Frontal cortex (tissue), 4 donors: Measurements from ENCODE around the gene BARX1. TPM values are rescaled to one million over a fixed set of nuclear protein-coding genes. Genes with fewer than 3 reads are reported as not detected.
"Not testable (repeated sequence)": the region's sequence is repeated elsewhere in the genome, so short reads cannot be mapped to it uniquely, and the experiment has no call there.

ENCODE experiments used
- DNase-seq, 2 donors: peaks; one replicate each; pipeline ENCODE4 v3.0.0; 2012; ENCODE audit warnings: low spot score in 2 of 2
- FAIRE-seq: peaks from 2 replicates; lab custom pipeline; 2012; peaks lifted over from hg19 to GRCh38; lab: Jason Lieb, UNC
- total RNA-seq: library from RNA; depleted of rRNA; stranded (reverse); fragments of >200 nt; gene quantifications from one replicate; pipeline ENCODE4 v1.2.3, GENCODE V29; 2014
- donor health status: control.
- donor health status: control.
- donor health status: control.

The BARX1 gene
- total RNA-seq = not detected

- FAIRE-seq (no peak), DNase-seq (peak in 1 of 2 donors; percentile 44)
Observed at GRCh38 chr9:93955111-93955980, at the start of gene BARX1. BARX1 (minus strand) TSS chr9:93955355; CDS start chr9:93955146, 209 bp downstream.

DNA sequence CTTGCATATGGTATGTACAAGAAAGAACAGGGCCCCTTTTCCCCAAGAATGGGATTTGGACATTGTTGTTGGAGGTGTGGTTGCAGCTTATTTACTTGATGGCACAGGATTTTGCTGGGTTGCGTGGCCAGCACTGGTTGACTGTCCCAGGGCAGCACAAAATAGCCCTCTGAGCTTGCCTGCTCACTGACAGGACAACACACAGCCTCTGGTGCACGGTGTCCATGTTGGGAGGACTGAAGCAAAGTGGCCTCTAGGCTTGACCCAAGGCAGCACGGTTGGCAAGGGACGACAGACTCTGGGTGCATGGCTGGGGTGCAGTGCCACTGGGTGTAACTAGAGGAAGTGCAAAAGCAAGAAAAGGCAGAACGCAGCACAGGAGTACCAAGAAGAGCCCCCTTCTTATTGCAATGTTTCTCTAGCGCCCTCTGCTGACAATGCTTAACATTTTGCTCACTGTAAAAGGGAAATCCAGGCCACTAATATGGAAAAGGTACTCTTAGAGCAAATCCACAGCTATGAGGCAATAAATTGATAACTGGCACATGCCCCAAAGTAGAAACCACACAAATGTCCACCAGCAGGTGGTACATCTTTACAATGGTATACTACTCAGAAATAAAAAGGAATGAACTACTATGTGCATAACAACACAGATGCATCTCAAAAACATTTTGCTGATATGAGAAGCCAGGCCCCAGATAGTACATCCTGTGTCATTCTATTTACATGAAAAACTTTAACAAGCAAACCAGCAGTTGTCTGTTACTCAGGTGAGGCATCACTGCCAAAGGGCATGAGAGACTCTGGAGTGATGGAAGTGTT lies 47.4 kb upstream of the BARX1 start:
- no peak for DNase-seq
- FAIRE-seq = no peak

DNA sequence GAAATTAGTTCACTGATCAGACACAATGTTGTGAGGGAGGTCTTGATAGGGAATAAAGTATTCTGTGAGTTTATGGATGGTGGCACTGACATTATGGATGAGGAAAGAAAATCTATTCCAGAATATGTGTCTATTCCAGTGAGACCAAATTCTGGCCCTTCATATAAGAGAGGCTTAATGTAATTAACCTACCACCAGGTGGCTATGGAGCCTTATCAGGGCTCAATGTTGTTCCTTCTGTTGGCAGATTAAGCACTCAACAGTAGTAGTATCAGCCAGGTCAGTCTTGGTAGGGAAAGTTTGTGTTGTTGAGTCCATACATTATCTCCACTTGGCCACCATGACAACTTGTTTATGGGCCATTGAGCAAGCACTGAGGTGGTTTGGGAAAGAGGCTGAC lies 41.7 kb upstream of the BARX1 start:
- no peak for FAIRE-seq
- DNase-seq = no peak

- DNase-seq (no peak), FAIRE-seq (no peak)
Observed at GRCh38 chr9:93996367-93996766, 41.2 kb upstream of the BARX1 start.

- DNase-seq (no peak), FAIRE-seq (no peak)
Observed at GRCh38 chr9:93994545-93994944, 39.4 kb upstream of the BARX1 start.

DNA sequence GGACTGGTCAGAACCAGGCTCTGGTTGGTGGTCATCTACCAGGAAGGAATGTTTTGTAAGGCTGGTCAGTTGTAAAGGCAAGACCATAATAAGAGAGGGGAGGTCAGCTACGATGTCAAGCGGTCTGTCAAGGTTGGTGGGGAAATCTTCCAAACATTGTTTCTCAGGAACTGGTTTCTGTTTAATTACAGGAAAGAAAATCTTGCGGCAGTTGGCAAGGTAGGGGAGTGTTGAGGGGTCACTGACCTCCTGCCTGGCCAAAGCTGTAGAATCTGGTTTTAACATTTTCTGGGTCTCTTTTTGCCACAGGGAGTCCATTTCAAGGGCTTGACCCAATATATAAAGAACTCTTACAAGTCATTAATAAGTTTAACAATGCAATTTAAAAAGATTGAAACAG lies 39.0 kb upstream of the BARX1 start:
- no peak for FAIRE-seq

GRCh38 chr9:93992830-93993229 lies 37.7 kb upstream of the BARX1 start:
- FAIRE-seq = no peak

More for the DNA sequence above, 39.0 kb upstream of the BARX1 start:
- no peak for DNase-seq

DNA sequence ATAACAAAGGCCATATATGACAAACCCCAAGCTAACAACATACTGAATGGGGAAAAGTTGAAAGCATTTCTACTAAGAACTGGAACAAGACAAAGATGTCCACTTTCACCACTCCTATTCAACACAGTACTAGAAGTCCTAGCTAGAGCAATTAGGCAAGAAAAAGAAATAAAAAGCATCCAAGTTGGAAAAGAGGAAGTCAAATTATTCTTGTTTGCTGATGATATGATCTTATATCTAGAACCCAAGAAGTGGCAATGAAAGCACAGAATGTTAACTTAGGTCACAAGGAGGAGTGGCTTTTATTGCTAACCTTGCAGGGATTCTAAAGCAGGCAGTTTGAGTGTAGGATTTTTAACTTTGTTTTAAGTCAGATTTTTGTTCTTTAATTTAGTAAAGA lies 35.3 kb upstream of the BARX1 start:
- DNase-seq (no peak), FAIRE-seq (no peak)

More at GRCh38 chr9:93992830-93993229, 37.7 kb upstream of the BARX1 start:
- DNase-seq = no peak

DNA sequence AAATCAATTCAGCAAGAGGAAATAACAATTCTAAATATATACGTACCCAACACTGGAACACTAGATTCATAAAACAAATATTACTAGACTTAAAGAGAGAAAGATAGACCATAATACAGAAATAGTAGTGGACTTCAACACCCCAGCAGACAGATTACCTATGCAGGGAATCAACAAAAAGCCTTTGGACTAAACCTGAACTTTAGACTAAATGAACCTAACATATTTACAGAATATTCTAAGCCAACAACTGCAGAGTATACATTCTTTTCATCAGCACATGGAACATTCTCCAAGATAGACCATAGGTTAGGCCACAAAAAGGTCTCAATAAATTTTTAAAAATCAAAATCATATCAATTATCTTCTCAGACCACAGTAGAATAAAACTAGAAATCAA lies 32.9 kb upstream of the BARX1 start:
- DNase-seq = no peak
- FAIRE-seq = no peak

DNA sequence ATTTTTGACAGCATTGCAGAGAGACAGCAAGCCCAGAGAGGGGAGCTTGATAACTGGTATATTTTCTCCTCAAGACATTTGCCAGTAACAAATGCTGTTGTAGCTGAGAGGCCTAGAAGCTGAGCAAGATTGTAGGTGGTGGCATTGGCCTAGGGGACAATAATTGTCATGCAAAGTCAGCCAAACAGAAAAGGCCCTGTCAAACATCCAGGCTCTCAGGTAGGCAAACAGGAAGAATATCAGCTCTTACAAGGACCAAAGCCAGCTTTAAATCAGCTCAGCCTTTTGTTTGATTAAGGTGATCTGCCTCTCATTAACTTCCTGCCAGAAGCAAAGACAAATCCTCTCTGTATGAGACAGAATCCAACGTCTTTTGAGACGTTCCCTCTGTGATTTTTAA lies 29.7 kb upstream of the BARX1 start:
- FAIRE-seq (no peak), DNase-seq (no peak)

- DNase-seq (no peak), FAIRE-seq (no peak)
Observed at GRCh38 chr9:93983875-93984274, 28.7 kb upstream of the BARX1 start.

GRCh38 chr9:93979721-93980120 lies 24.6 kb upstream of the BARX1 start:
- no peak for DNase-seq
- no peak for FAIRE-seq

DNA sequence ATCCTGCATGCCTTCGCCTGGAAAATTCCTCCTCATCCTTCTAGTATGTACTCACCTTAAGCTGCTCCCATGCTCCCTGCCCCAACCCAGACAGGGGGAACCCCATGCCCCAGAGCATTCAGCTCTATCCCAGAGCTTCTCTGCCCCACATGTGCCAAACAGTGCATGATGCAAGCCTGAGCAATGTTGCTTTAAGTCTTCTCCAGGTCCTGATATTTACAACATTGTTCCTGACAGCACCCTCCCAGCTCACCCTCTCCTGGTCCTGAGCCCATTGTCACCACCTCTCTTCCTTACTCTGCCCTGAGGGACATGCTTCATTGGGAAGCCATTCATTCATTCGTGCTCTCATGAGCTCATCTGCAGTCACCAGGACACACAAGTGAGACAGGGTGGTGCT lies 23.4 kb upstream of the BARX1 start:
- FAIRE-seq = no peak
- DNase-seq = no peak

DNA sequence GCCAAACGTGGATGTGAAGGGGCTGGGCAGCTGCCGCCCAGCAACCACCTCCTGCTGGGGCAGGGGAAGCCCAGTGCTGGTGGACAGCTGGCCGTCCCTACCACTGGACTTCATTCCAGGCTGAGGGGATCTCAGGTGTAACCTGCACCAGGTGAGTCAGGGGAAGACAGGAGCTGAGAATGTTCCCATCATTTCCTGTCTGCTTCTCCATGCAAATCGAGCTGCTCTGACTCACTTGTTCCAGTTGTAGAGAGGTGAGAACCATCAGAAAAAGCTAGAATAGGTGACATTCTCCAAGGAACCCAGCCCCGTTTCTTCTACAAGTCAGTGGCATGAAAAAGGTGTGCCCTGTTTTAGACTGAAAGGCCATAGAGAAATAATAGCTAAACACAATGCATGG lies 21.8 kb upstream of the BARX1 start:
- DNase-seq (no peak), FAIRE-seq (no peak)

DNA sequence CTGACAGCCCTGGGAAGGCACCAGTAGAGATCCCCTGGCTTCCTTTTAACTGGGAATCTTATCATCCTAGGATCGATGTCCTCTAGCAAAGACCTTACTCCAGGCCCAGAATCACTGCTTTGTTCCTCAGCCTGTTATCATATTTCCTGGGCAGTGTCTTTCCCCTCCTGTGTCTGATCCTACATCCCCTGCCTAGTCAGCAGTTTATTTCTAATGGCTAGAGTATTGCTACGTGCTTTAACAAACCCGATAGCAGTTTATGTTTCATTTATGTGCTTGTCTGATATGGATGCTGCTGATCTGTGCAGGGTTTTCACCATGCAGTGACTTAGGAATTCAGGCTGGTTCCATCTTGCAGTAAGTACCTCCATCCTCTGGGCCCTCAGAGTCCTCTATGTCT lies 20.9 kb upstream of the BARX1 start:
- FAIRE-seq (no peak), DNase-seq (no peak)

GRCh38 chr9:93975262-93975661 lies 20.1 kb upstream of the BARX1 start:
- DNase-seq = no peak
- FAIRE-seq = no peak

- no peak for DNase-seq
- FAIRE-seq = no peak
Observed at GRCh38 chr9:93974151-93974550, 19.0 kb upstream of the BARX1 start.

GRCh38 chr9:93972655-93973054 lies 17.5 kb upstream of the BARX1 start:
- FAIRE-seq = not testable (repeated sequence)

GRCh38 chr9:93969328-93969661 lies 14.1 kb upstream of the BARX1 start:
- no peak for DNase-seq
- no peak for FAIRE-seq

More at GRCh38 chr9:93972655-93973054, 17.5 kb upstream of the BARX1 start:
- DNase-seq = not testable (repeated sequence)

DNA sequence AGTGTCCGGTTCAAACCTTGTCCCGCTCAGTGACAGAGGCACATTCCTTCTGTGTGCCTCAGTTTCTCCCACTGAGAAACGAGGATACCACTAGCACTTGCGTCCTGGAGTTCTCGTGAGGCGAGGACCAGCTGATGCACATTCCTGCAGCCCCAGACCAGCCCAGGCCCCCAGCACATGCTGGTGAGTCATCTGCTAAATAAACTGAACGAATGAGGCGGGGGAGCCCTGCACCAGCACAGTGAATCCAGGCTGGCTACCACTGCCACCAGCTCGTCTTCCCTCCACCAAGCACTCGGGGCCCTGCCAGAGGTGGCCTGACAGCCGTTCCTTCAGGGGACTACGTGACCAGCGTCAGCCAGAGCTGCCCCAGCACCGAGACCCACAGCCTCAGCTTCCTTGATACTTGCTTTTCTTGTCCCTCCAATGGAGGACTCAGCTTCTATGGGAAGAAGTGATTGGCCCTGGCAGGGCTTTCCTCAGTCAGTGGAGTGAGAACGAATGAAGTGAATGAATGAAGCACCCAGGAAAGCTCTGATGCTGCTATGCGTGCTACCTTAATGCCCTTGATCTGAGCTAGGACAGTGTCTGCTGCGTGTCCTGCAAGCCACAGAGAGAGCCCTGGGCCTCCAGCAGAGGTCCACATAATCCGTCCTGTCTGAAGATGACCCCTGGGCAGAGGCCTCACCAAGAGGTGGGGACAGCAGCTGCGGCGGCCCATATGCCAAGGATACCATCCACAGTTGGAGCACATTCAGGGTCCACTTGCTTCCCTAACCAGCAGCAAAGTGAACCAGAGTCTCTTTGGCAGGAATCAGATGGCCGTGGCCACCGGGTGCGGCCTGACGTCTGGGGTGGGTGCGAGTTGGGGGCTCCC lies 13.5 kb upstream of the BARX1 start:
- DNase-seq (no peak), FAIRE-seq (no peak)
